ENCODE results near the gene MAST2. TPM values are rescaled to one million over a fixed set of nuclear protein-coding genes. Genes with fewer than 3 reads are reported as not detected.

The MAST2 gene
- total and polyA plus RNA-seq, 5 donors = 46.1 to 85.3 (median 69.5) TPM

DNA sequence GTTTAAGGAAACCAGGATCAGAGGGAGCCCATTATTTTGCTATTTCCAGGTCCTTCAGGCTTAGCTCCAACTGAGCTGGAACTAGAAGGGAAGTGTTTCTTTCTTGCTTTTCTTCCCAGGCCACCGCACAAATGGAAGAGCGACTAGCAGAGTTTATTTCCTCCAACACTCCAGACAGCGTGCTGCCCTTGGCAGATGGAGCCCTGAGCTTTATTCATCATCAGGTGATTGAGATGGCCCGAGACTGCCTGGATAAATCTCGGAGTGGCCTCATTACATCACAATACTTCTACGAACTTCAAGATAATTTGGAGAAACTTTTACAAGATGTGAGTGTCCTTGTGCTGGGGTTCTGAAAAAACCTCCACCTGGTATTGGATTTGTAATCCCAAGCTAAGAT, 207.2 kb downstream of the MAST2 start:
- Histone ChIP-seq H3K27ac (ENCODE audit: low read length) (no peak overlapping the region), H3K9me3 (ENCODE audit: control insufficient read depth, low read length) (no peaks in the 10 kb centered on the region), H3K27me3 (ENCODE audit: control insufficient read depth, insufficient read depth) (no peaks in the 10 kb centered on the region), H3K4me3 (ENCODE audit: low read length) (no peak overlapping the region), H3K4me1 (ENCODE audit: control insufficient read depth, insufficient read depth, low read length) (peaks cover 5% of the 10 kb centered on the region)
- WGBS = 84% methylated on average over 6 of the region's 6 CpGs
- ATAC-seq = no peak
- no peak for DNase-seq
- intact Hi-C loops (cut with DNase I) = no loop called here

DNA sequence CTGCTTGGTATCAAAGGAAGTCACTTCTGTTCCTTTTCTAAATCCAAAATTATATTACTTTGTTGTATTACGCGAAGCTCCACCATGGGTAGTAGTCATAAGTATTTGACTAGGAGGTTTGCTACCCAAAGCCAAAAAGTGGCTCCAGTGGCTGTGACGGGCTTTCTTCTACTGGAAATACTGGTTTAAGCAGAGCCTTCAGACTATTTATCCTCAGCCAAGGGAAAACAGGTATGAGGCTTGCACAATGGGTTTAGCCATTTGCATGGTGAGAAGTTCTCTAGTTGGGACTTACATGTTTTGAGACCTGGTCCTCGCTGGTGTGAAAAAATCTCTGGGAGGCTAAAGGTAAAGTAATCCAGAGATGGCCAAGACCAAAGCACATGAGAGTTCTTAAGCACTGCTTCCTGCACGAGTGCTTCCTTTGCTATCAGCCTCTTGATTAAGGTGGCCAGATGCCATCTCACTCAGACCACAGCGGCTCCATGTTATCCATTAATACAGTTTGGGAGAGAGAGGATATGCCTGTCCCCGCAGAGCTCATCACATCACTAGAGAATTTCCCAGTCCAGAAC, 207.8 kb downstream of the MAST2 start:
- Histone ChIP-seq H3K27me3 (ENCODE audit: control insufficient read depth, insufficient read depth) (no peaks in the 10 kb centered on the region), H3K4me1 (ENCODE audit: control insufficient read depth, insufficient read depth, low read length) (peaks cover 2% of the 10 kb centered on the region), H3K9me3 (ENCODE audit: control insufficient read depth, low read length) (no peaks in the 10 kb centered on the region), H3K4me3 (ENCODE audit: low read length) (no peak overlapping the region), H3K27ac (ENCODE audit: low read length) (no peak overlapping the region)
- no peak for ATAC-seq
- DNase-seq = no peak
- WGBS = 77% methylated on average over 7 of the region's 7 CpGs
- intact Hi-C loops (cut with DNase I) = no loop called here

DNA sequence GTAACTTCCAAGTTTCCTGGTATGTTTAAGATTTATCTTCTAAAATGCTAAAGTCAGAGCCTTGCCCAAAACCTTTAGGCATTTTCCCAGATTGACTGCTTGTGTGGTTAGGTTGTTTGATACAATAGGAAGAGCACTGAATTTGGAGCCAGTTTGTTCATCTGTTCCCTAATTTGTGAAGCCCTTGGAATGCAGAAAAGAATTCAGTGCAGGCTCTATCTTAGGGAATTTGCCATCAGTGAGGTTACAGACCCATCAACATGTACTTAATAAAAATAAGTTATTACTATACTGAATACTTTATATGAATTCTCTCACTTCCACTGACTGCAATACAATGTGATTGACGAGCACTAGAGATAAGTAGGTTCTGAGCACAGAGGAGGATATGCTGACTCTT, 208.8 kb downstream of the MAST2 start:
- ATAC-seq = no peak
- H3K27me3 ChIP-seq (ENCODE audit: control insufficient read depth, insufficient read depth) = no peaks in the 10 kb centered on the region
- intact Hi-C loops (cut with DNase I) = no loop called here

DNA sequence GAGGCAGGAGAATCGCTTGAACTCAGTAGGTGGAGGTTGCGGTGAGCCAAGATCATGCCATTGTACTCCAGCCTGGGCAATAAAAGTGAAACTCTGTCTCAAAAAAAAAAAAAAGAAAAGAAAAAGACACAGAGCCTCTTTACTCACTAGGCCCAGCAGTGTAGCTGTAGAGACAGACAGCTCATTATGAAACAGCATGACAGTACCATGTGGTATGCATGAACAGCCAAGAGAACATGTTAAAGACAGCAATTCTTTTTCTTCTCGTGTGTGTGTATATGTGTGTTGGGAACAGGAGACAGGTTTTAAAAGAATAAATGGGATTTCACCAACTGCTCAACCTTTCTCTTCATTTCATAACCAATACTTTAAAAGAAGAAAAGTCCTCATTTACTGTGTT, 210.2 kb downstream of the MAST2 start:
- ATAC-seq (no peak), DNase-seq (no peak)
- intact Hi-C loops (cut with DNase I) = no loop called here
- H3K27me3 ChIP-seq (ENCODE audit: control insufficient read depth, insufficient read depth) = no peaks in the 10 kb centered on the region
- H3K9me3 ChIP-seq (ENCODE audit: control insufficient read depth, low read length) = no peaks in the 10 kb centered on the region
- WGBS = 98% methylated on average over 3 of the region's 3 CpGs
- no peak overlapping the region for H3K27ac ChIP-seq (ENCODE audit: low read length)
- no peak overlapping the region for H3K4me3 ChIP-seq (ENCODE audit: low read length)
- peaks cover 2% of the 10 kb centered on the region for H3K4me1 ChIP-seq (ENCODE audit: control insufficient read depth, insufficient read depth, low read length)

More for the DNA sequence above, 208.8 kb downstream of the MAST2 start:
- no peak overlapping the region for H3K27ac ChIP-seq (ENCODE audit: low read length)
- H3K9me3 ChIP-seq (ENCODE audit: control insufficient read depth, low read length) = no peaks in the 10 kb centered on the region
- DNase-seq = no peak
- WGBS = 69% methylated on average over 1 of the region's 1 CpG
- no peak overlapping the region for H3K4me3 ChIP-seq (ENCODE audit: low read length)
- H3K4me1 ChIP-seq (ENCODE audit: control insufficient read depth, insufficient read depth, low read length) = peaks cover 2% of the 10 kb centered on the region

DNA sequence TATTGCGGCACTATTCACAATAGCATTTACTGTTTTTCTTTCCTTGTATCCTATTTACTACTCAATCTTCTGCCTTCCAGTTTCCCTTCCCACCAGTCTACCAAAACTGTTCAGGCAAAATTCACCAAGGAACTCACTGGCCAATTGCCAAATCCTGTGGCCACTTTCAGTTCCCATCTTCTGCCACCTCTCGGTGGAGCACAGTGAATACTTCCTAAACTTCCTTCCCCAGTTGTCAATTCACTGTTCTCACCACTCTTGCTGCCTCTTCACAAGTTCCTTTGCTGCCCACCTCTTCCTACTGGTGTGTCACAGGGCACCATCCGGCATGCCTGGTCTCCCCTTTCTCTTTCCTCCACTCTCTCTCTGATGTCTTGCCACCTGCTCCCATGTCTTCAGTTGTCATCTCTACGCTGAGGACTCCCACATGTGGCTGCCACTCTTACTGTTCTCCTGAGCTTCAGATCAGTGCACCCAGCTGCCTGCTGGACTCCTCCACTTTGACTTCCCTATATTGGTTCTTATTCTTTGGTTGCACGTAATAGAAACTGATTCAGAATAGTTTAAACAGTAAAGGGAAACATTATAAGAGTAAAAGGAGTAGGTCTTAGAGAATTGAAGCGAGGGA, 214.6 kb downstream of the MAST2 start:
- Histone ChIP-seq H3K27ac (ENCODE audit: low read length) (no peak overlapping the region), H3K9me3 (ENCODE audit: control insufficient read depth, low read length) (no peaks in the 10 kb centered on the region), H3K4me1 (ENCODE audit: control insufficient read depth, insufficient read depth, low read length) (peaks cover 12% of the 10 kb centered on the region), H3K27me3 (ENCODE audit: control insufficient read depth, insufficient read depth) (no peaks in the 10 kb centered on the region), H3K4me3 (ENCODE audit: low read length) (no peak overlapping the region)
- 86% methylated on average over 6 of the region's 6 CpGs for WGBS
- no peak for ATAC-seq
- no peak for DNase-seq
- intact Hi-C loops (cut with DNase I) = no loop called here

DNA sequence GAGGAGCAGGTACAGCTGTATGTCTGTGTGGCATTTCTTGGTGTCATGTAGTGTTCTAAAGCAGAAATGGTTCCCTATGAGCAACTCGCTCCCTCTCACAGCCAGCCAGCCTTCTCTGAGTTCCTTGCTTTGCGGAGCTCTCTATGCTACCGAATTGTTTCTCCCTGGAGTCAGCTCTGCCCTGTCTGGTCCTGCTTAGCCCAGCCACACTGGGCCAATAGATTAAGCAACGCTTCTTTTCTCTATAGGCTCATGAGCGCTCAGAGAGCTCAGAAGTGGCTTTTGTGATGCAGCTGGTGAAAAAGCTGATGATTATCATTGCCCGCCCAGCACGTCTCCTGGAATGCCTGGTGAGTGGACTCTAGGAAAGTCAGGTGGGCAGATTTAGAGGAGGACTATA, 215.9 kb downstream of the MAST2 start:
- Histone ChIP-seq H3K4me1 (ENCODE audit: control insufficient read depth, insufficient read depth, low read length) (peaks cover 12% of the 10 kb centered on the region), H3K27ac (ENCODE audit: low read length) (peak overlapping the region; percentile 38), H3K4me3 (ENCODE audit: low read length) (no peak overlapping the region), H3K9me3 (ENCODE audit: control insufficient read depth, low read length) (no peaks in the 10 kb centered on the region), H3K27me3 (ENCODE audit: control insufficient read depth, insufficient read depth) (no peaks in the 10 kb centered on the region)
- intact Hi-C loops (cut with DNase I) = no loop called here
- ATAC-seq (no peak), DNase-seq (no peak)
- 92% methylated on average over 7 of the region's 7 CpGs for WGBS

DNA sequence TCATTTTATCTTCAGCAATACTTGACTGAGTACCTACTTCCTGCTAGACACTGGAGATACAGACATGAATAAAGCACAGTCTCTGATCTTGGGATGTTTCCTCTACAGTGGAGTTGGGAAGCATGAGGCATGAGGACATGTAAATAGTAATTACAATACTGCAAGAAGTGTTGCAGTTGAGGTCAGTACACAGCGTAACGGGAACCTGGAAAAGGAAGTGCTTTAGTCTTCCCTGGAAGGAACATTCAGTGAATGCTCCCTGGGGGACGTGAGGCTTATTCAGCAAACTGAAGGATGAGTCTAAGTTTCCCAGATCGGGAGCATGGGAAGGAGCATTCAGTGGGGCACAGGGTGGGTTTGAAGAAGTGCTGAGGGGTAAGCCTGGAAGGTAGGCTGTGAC, 216.6 kb downstream of the MAST2 start:
- WGBS = 42% methylated on average over 4 of the region's 4 CpGs
- Histone ChIP-seq H3K4me3 (ENCODE audit: low read length) (no peak overlapping the region), H3K27me3 (ENCODE audit: control insufficient read depth, insufficient read depth) (no peaks in the 10 kb centered on the region), H3K4me1 (ENCODE audit: control insufficient read depth, insufficient read depth, low read length) (peaks cover 12% of the 10 kb centered on the region), H3K9me3 (ENCODE audit: control insufficient read depth, low read length) (no peaks in the 10 kb centered on the region), H3K27ac (ENCODE audit: low read length) (peak overlapping the region; percentile 34)
- intact Hi-C loops (cut with DNase I) = no loop called here
- peak in 1 of 2 donors; percentile 20 for ATAC-seq
- no peak for DNase-seq

DNA sequence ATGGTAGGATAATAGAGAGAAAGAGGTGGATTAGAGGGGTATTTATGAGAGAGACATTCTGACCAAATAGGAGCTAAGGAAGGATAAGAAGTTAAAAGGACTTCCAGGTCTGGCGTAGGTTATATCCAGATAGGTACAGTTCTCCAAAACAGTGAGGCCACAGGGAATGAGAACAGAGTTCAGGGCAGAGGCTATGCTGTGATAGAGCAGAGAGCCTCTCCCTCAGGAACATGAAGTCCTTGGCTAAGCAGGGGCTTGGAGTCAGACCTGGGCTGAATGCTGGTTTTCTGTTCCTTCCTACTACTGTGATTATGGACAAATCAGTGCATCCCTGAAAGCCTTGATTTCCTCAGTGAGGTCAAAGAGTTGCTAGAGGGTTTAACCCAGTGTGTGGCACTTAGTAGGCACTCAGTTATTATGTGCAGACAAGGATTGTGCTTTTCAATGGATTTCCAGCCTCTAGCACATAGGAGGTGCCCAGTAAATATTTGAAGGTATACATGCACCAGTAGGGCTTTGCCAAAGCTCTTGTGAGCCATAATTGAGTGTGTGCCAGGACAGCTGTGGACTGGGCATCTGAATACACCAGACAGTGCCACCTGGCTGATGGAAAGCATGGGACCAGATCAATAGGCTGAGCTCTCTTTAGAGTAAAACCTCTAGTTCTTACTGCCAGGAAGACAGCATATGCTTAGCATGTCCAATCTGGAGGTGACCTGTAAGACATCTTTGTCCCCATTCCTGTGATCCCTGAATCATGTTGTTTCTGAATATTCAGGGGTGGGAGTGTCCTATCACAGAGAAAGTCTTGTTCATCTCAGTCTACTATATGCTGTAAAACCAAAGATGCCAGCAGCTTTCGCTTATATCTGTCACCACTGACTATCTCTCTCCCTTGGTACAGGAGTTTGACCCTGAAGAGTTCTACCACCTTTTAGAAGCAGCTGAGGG, 217.9 kb downstream of the MAST2 start:
- no peaks in the 10 kb centered on the region for H3K27me3 ChIP-seq (ENCODE audit: control insufficient read depth, insufficient read depth)
- H3K27ac ChIP-seq (ENCODE audit: low read length) = peak overlapping the region; percentile 42
- ATAC-seq (peak in 1 of 2 donors; percentile 29), DNase-seq (no peak)
- WGBS = 90% methylated on average over 2 of the region's 2 CpGs
- no peaks in the 10 kb centered on the region for H3K9me3 ChIP-seq (ENCODE audit: control insufficient read depth, low read length)
- intact Hi-C loops (cut with DNase I) = no loop called here
- no peak overlapping the region for H3K4me3 ChIP-seq (ENCODE audit: low read length)
- H3K4me1 ChIP-seq (ENCODE audit: control insufficient read depth, insufficient read depth, low read length) = peaks cover 18% of the 10 kb centered on the region

DNA sequence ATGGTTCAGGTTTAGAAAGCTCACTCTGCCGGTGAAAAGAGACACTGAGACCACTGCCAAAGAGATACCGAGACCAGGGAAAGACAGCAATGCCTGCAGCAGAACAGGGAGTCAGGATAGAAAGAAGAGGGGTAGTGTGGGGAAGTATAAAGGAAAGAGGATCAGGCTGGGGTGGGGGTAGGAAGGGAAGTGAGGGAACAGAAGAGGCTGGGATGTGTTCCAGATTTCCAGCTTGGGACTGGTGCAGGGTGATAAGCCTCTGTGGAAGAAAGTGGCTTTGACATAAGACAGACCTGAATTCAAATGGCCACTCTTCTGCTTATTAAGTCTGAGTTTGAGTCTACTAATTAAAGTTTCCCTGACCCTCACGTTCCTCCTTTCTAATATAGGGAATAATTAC, 223.1 kb downstream of the MAST2 start:
- H3K27me3 ChIP-seq (ENCODE audit: control insufficient read depth, insufficient read depth) = no peaks in the 10 kb centered on the region
- DNase-seq = no peak
- peaks cover 23% of the 10 kb centered on the region for H3K4me1 ChIP-seq (ENCODE audit: control insufficient read depth, insufficient read depth, low read length)
- intact Hi-C loops (cut with DNase I) = no loop called here
- 36% methylated on average over 3 of the region's 3 CpGs for WGBS
- peak; percentile 50 to 77 for ATAC-seq
- no peaks in the 10 kb centered on the region for H3K9me3 ChIP-seq (ENCODE audit: control insufficient read depth, low read length)
- H3K4me3 ChIP-seq (ENCODE audit: low read length) = no peak overlapping the region
- peak overlapping the region; percentile 78 for H3K27ac ChIP-seq (ENCODE audit: low read length)

DNA sequence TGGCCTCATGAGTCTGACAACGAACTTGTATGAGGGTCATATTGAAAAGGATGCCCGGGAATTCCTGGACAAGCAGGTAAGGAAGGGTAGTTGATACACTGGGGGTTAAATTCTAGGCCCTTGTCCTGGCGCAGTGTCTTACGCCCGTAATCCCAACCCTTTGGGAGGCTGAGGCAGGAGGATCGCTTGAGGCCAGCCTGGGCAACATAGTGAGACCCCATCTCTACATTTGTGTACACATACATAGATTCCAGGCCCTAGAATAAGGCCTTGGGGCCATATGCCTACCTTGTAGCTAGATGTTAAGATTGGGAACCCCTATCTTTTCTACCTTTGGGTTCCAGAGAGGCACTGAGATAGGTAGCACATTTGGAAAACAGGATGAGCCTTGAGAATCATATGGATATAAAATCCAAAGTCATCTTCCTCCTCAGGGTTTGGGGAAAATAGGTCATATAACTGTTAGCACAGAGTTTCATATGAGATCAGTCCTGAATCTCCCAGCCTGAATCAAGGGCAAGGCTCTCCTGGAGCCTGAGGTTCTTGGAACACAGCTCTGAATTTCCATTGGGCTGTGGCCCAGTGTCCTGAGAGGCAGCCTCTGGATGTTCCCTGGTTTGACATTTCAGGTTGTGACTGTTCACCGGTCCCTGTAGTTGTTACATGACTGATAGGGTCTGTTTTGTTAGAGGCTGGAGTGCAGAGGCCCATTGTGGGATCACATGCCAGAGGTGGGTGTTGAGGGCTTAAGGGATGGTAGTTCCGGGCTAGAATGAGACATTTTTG, 224.6 kb downstream of the MAST2 start:
- Histone ChIP-seq H3K27me3 (ENCODE audit: control insufficient read depth, insufficient read depth) (no peaks in the 10 kb centered on the region), H3K4me1 (ENCODE audit: control insufficient read depth, insufficient read depth, low read length) (peaks cover 22% of the 10 kb centered on the region), H3K9me3 (ENCODE audit: control insufficient read depth, low read length) (no peaks in the 10 kb centered on the region), H3K4me3 (ENCODE audit: low read length) (no peak overlapping the region), H3K27ac (ENCODE audit: low read length) (peak overlapping the region; percentile 91)
- intact Hi-C loops (cut with DNase I) = no loop called here
- 90% methylated on average over 8 of the region's 8 CpGs for WGBS
- DNase-seq = no peak
- ATAC-seq = peak; percentile 34 to 45
